Measurements from ENCODE around the gene UQCRQ. TPM values are rescaled to one million over a fixed set of nuclear protein-coding genes. Genes with fewer than 3 reads are reported as not detected.

UQCRQ gene
- total and polyA plus RNA-seq, 9 donors: 91.4 to 231 (median 220) TPM

DNA sequence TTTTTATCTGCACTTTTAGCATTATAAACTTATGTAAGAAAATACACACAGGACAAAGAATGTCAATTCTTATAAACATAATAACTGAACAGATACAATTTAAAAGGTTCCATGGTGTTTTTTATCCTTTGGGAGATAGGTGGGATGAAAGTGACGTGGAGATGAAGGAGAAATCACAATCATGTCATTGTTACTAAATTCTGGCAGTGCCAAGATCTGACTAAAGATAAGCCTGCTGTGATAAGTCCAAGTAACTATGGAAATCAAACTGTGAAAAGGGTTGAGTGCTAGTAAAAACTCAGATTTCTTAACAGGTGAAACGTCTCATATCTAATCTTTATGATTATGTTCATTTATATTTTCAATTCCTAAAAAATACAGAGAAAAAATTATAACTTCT, 18.1 kb downstream of the UQCRQ start:
- Histone ChIP-seq H3K4me3 (no peak overlapping the region), H3K9me3 (no peaks in the 10 kb centered on the region), H3K27ac (no peak overlapping the region), H3K4me1 (ENCODE audit: insufficient read depth) (no peaks in the 10 kb centered on the region), H3K36me3 (no peaks in the 10 kb centered on the region), H3K27me3 (no peaks in the 10 kb centered on the region)
- intact Hi-C loops (cut with DNase I): no loop called here
- TF ChIP-seq, protein P1, sequence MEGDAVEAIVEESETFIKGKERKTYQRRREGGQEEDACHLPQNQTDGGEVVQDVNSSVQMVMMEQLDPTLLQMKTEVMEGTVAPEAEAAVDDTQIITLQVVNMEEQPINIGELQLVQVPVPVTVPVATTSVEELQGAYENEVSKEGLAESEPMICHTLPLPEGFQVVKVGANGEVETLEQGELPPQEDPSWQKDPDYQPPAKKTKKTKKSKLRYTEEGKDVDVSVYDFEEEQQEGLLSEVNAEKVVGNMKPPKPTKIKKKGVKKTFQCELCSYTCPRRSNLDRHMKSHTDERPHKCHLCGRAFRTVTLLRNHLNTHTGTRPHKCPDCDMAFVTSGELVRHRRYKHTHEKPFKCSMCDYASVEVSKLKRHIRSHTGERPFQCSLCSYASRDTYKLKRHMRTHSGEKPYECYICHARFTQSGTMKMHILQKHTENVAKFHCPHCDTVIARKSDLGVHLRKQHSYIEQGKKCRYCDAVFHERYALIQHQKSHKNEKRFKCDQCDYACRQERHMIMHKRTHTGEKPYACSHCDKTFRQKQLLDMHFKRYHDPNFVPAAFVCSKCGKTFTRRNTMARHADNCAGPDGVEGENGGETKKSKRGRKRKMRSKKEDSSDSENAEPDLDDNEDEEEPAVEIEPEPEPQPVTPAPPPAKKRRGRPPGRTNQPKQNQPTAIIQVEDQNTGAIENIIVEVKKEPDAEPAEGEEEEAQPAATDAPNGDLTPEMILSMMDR (IDR thresholded peaks at IDR 0.05): no peak
- TF ChIP-seq EP300 (IDR thresholded peaks at IDR 0.05) (no peak), POLR2A (IDR thresholded peaks at IDR 0.05) (no peak)
- WGBS, 3 donors: 73 to 78% (median 75%) methylated on average over 2 of the region's 2 CpGs
- no peak for DNase-seq

DNA sequence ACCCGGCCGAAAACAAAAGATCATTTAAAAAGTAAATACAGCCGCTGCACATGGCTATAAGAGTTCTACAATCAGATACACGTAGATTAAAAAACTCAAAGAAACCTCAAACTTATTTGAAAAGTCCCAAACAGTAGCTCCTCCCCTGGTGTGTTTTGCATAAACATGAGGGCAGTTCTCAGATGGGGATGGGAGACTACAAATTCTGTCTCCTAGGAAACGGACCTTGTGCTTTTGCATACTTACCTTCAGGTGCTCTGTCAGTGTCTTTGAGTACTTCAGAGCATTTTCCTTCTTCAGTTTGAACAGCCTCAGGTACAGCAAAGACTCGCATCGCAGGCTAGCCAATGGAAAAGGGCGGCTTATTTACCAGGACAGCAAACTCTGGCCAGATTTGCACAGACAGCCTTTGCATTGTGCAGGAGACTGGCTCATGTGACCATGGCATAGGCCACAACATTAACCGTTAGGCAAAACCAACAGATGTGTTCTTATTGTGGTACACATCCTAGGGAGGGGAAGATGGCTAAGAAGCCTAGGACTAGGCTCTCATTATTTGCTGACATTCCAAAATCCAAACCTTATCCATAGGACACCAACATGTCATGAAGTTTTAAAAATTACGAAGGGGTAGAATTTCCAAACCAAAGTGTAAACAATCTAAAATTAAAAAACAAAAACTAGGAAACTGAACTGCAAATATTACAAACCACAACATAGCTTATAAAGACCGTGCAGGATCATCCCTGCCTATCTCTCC, 19.8 kb downstream of the UQCRQ start:
- TF ChIP-seq POLR2A (IDR thresholded peaks at IDR 0.05) (no peak), EP300 (IDR thresholded peaks at IDR 0.05) (no peak)
- TF ChIP-seq, protein P1 (IDR thresholded peaks at IDR 0.05): no peak
- WGBS, 3 donors: 77 to 86% (median 79%) methylated on average over 11 of the region's 11 CpGs
- Histone ChIP-seq H3K4me3 (no peak overlapping the region), H3K27me3 (no peaks in the 10 kb centered on the region), H3K36me3 (no peaks in the 10 kb centered on the region), H3K9me3 (no peaks in the 10 kb centered on the region), H3K4me1 (ENCODE audit: insufficient read depth) (no peaks in the 10 kb centered on the region), H3K27ac (no peak overlapping the region)
- no peak for DNase-seq
- intact Hi-C loops (cut with DNase I): no loop called here

DNA sequence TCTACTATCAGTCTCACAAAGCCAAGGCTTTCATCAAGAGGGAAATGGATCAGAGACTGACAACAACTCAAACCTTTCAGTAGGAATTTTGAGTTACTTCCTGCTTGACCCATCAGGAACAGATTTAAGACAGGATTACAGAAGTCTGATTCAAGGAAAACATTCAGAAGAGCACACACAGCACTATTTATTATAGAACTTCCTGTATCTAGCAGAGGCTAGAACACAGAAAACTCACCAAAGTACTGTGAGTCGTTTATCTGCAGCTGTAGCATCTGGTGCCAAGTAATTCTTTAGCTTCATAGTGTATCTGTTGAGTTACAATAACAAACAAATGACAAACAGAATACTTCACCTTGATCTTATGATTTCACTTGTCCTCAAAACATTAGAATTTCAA, 20.8 kb downstream of the UQCRQ start:
- 3 to 12% (median 3%) methylated on average over 1 of the region's 1 CpG for WGBS, 3 donors
- H3K4me1 ChIP-seq (ENCODE audit: insufficient read depth): no peaks in the 10 kb centered on the region
- H3K27me3 ChIP-seq: no peaks in the 10 kb centered on the region
- no peak for DNase-seq
- no peak for TF ChIP-seq EP300 (IDR thresholded peaks at IDR 0.05)
- TF ChIP-seq, protein P1 (IDR thresholded peaks at IDR 0.05): no peak
- no peak for TF ChIP-seq POLR2A (IDR thresholded peaks at IDR 0.05)
- H3K4me3 ChIP-seq: no peak overlapping the region
- intact Hi-C loops (cut with DNase I): no loop called here
- no peak overlapping the region for H3K27ac ChIP-seq
- no peaks in the 10 kb centered on the region for H3K9me3 ChIP-seq
- H3K36me3 ChIP-seq: no peaks in the 10 kb centered on the region

DNA sequence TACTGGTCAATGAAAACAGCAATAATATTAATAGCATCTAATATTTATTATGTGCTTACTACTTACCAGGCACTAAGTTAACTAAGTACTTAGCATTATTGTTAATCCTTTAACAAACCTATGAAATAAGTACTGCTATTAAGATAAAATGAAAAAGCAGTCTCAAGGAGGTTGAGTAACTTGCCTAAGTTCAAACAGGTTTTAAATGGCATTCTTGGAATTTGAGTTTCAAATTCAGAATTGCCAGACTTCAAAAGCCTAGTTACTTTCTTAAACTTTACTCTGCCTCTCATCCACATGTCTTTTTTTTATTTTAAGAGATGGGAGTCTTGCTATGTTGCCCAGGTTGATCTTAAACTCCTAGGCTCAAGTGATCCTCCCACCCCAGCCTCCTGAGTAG, 23.1 kb downstream of the UQCRQ start:
- no peak overlapping the region for H3K4me3 ChIP-seq
- intact Hi-C loops (cut with DNase I): no loop called here
- H3K27me3 ChIP-seq: no peaks in the 10 kb centered on the region
- no peak for DNase-seq
- no peak overlapping the region for H3K27ac ChIP-seq
- TF ChIP-seq POLR2A (IDR thresholded peaks at IDR 0.05) (no peak), EP300 (IDR thresholded peaks at IDR 0.05) (no peak)
- TF ChIP-seq, protein P1 (IDR thresholded peaks at IDR 0.05): no peak
- H3K36me3 ChIP-seq: no peaks in the 10 kb centered on the region
- H3K4me1 ChIP-seq (ENCODE audit: insufficient read depth): no peaks in the 10 kb centered on the region
- H3K9me3 ChIP-seq: no peaks in the 10 kb centered on the region

All from ovary (tissue), 9 donors.